GM23338 (cell line): ENCODE results near the gene RBBP4. TPM values are rescaled to one million over a fixed set of nuclear protein-coding genes. Genes with fewer than 3 reads are reported as not detected.

Source experiments
- ATAC-seq: fragments of 200-7000 bp; cut with Tn5 transposase; 3 replicates; pipeline ENCODE4 v1.9.1; 2020
- DNase-seq: peaks from one replicate; pipeline ENCODE4 v3.0.0-alpha.2; 2015; ENCODE audit warnings: low spot score
- H2AFZ ChIP-seq: fragments of 200-600 bp; sonication (generic); 2 replicates; pipeline ENCODE4 v1.8.0; 2016; ENCODE audit warnings: antibody characterized with exemption, mild to moderate bottlenecking, moderate library complexity
- H3F3A ChIP-seq: fragments of 200-600 bp; sonication (generic); replicated peaks from 2 replicates; pipeline ENCODE4 v1.8.0; 2017; ENCODE audit warnings: antibody characterized with exemption, mixed run types, low read depth
- H3K27ac ChIP-seq: fragments of 200-600 bp; sonication (generic); 2 replicates; pipeline ENCODE4 v1.6.1; 2016; ENCODE audit warnings: low read depth
- H3K27me3 ChIP-seq: fragments of 200-600 bp; sonication (generic); 2 replicates; pipeline ENCODE4 v1.8.0; 2016; ENCODE audit warnings: mild to moderate bottlenecking, mixed run types, moderate library complexity; ENCODE audit not compliant: insufficient read depth
- H3K36me3 ChIP-seq: fragments of 200-600 bp; sonication (generic); 2 replicates; pipeline ENCODE4 v1.8.0; 2016; ENCODE audit warnings: mild to moderate bottlenecking; ENCODE audit not compliant: insufficient read depth
- H3K4me1 ChIP-seq: fragments of 200-600 bp; sonication (generic); 2 replicates; pipeline ENCODE4 v1.8.0; 2016; ENCODE audit warnings: mild to moderate bottlenecking, moderate library complexity; ENCODE audit not compliant: insufficient read depth
- H3K4me2 ChIP-seq: fragments of 200-600 bp; sonication (generic); 2 replicates; pipeline ENCODE4 v1.7.1; 2017; ENCODE audit warnings: mixed run types
- H3K4me3 ChIP-seq: fragments of 200-600 bp; sonication (generic); 2 replicates; pipeline ENCODE4 v1.6.1; 2016; ENCODE audit warnings: mixed run types
- H3K79me2 ChIP-seq: fragments of 200-600 bp; sonication (generic); replicated peaks from 2 replicates; pipeline ENCODE4 v1.8.0; 2017; ENCODE audit warnings: mild to moderate bottlenecking; ENCODE audit not compliant: insufficient read depth
- H3K9me2 ChIP-seq: fragments of 200-600 bp; sonication (generic); 2 replicates; pipeline ENCODE4 v1.8.0; 2017; ENCODE audit not compliant: insufficient read depth
- H4K20me1 ChIP-seq: fragments of 200-600 bp; sonication (generic); replicated peaks from 2 replicates; pipeline ENCODE4 v1.8.0; 2017; ENCODE audit warnings: mild to moderate bottlenecking; ENCODE audit not compliant: insufficient read depth
- H3K27ac Mint-ChIP-seq: 2 replicates; pipeline ENCODE4 v1.8.0; 2020; ENCODE audit warnings: inconsistent platforms, mild to moderate bottlenecking, moderate library complexity, mixed read lengths
- H3K27me3 Mint-ChIP-seq: 3 replicates; pipeline ENCODE4 v1.8.0; 2022; ENCODE audit warnings: low read depth, mild to moderate bottlenecking, moderate library complexity, mixed read lengths, inconsistent platforms; ENCODE audit not compliant: insufficient read depth, poor library complexity
- H3K36me3 Mint-ChIP-seq: 3 replicates; pipeline ENCODE4 v1.8.0; 2021; ENCODE audit warnings: low read depth, mild to moderate bottlenecking, inconsistent platforms, moderate library complexity, mixed read lengths
- H3K4me1 Mint-ChIP-seq: 3 replicates; pipeline ENCODE4 v1.8.0; 2020; ENCODE audit warnings: mild to moderate bottlenecking, inconsistent platforms, mixed read lengths
- H3K4me3 Mint-ChIP-seq: 3 replicates; pipeline ENCODE4 v1.8.0; 2021; ENCODE audit warnings: moderate library complexity, mild to moderate bottlenecking, inconsistent platforms, mixed read lengths
- H3K9me3 Mint-ChIP-seq: 3 replicates; pipeline ENCODE4 v1.8.0; 2020; ENCODE audit warnings: moderate library complexity, mild to moderate bottlenecking, inconsistent platforms, mixed read lengths
- CREB1 ChIP-seq: fragments of 250-450 bp; sonication (Bioruptor Pico); IDR thresholded peaks from 2 replicates; pipeline ENCODE4 v1.5.0; 2020; ENCODE audit warnings: low read depth, mild to moderate bottlenecking, moderate library complexity
- EZH2 ChIP-seq: fragments of 200-600 bp; sonication (generic); IDR thresholded peaks from one replicate; pipeline ENCODE4 v1.8.0; 2017; ENCODE audit warnings: antibody characterized with exemption, mild to moderate bottlenecking, low read depth; ENCODE audit not compliant: unreplicated experiment
- EZH2phosphoT487 ChIP-seq: fragments of 200-600 bp; sonication (generic); IDR thresholded peaks from one replicate; pipeline ENCODE4 v1.8.1; 2018; ENCODE audit warnings: antibody characterized with exemption; ENCODE audit not compliant: unreplicated experiment
- POLR2AphosphoS5 ChIP-seq: IDR thresholded peaks from 2 replicates; pipeline ENCODE4 v1.6.1; 2016; ENCODE audit warnings: antibody characterized with exemption, low read depth
- STAT1 ChIP-seq: IDR thresholded peaks from one replicate; pipeline ENCODE4 v1.6.1; 2016; ENCODE audit warnings: antibody characterized with exemption; ENCODE audit not compliant: unreplicated experiment
- ZNF331 ChIP-seq: fragments of 250-450 bp; sonication (Bioruptor Pico); IDR thresholded peaks from 2 replicates; pipeline ENCODE4 v1.5.0; 2020; ENCODE audit warnings: low read depth, mild to moderate bottlenecking, moderate library complexity
- polyA plus RNA-seq: library from polyadenylated mRNA; unstranded; fragments of >200 nt; fragmentation: Nextera tagmentation; extraction: Ambion mirVana; gene quantifications from 2 replicates; pipeline ENCODE4 v1.2.1, GENCODE V29; 2016
- total RNA-seq: library from RNA; depleted of rRNA; stranded (reverse); fragments of >200 nt; shearing (Covaris generic); gene quantifications from 2 replicates; pipeline ENCODE4 v1.2.3, GENCODE V29; 2014
- TF ChIP-seq, protein P1 (sequence below): fragments of 250-450 bp; sonication (Bioruptor Pico); IDR thresholded peaks from 2 replicates; pipeline ENCODE4 v1.5.0; 2020; ENCODE audit warnings: mild to moderate bottlenecking, moderate library complexity
- TF ChIP-seq, protein P2 (sequence below), 2 experiments: fragments of 200-600 bp in 1 of 2; sonication (generic) in 1 of 2; conservative IDR thresholded peaks; 2 replicates each; pipeline versions ENCODE4 v1.5.1 to v1.6.1; 2016 to 2017; ENCODE audit warnings: antibody characterized with exemption in 2 of 2, low read depth in 2 of 2, mild to moderate bottlenecking in 2 of 2, moderate library complexity in 1 of 2

Gene RBBP4
- total and polyA plus RNA-seq, 2 experiments from 2014 or later, result 262 to 312 TPM

DNA sequence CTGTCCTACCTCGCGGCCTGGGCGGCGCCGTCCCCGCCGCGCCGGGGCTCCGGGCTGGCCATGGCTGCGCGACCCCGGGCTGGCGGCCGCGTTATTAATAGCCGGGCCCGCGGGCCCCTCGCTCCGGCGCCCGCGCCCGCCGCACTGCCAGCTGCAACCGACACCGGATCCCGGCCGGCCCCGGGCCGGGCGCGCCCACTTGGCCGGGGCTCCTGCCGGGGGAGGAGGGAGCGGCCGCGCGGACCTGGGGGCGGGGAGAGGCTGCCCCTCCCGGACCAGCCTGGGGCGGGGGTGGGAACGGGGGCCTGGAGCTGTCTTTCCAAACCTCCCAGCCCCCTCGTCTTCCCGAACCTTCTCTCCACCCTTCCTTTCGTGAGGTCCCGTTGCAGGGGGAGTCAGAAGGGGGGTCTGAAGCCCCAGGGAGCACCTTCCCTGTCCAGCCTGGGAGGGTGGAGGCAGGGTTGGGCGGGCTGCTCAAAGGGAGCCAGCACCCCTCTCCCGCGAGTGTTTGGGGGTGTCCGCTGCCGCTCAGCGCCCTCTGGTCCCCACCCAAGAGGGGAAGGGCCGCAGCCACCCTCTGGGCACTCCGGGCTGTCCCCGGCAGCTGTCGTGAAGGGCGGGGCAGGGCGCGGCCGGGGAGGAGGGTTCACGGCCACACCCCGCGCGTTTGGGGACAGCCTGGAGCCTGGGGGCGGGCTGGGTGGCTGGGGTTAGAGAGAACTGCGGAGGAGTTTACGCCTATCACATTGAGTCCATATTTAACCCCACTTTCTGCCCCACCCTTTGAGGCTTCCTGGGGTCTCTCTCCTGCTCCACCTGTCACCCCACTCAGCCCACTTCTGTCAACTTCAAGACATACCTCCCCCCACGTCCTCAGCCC is 51.8 kb downstream of the RBBP4 start, which contains the start of gene SYNC:
Gene SYNC (minus strand): TSS at position 172 of the 880 bp plus-strand sequence. CDS start 110 bp downstream, at position 62.
- peak within 1 kb of the TSS; percentile 97 for H3K4me2 ChIP-seq
- peak; percentile 51 for DNase-seq

More for the DNA sequence above, 51.8 kb downstream of the RBBP4 start, which contains the start of gene SYNC:
- Mint-ChIP-seq H3K4me1 (peaks cover 12% of the 10 kb centered on the region), H3K4me3 (peak within 1 kb of the TSS; percentile 63), H3K27ac (no peak within 1 kb of the TSS), H3K9me3 (no peaks in the 10 kb centered on the region), H3K36me3 (no peaks in the 10 kb centered on the region; the same call in 2 of the 3 replicates), H3K27me3 (peaks cover 34% of the 10 kb centered on the region)
- H3K27ac ChIP-seq, result no peak within 1 kb of the TSS
- H3K36me3 ChIP-seq, result no peaks in the 10 kb centered on the region
- H3K27me3 ChIP-seq, result peaks cover 39% of the 10 kb centered on the region
- peak; percentile 32 for ATAC-seq
- peak within 1 kb of the TSS; percentile 85 for H2AFZ ChIP-seq
- peaks cover 11% of the 10 kb centered on the region; the same call in 1 of the 2 replicates for H3F3A ChIP-seq
- TF ChIP-seq, protein P1, sequence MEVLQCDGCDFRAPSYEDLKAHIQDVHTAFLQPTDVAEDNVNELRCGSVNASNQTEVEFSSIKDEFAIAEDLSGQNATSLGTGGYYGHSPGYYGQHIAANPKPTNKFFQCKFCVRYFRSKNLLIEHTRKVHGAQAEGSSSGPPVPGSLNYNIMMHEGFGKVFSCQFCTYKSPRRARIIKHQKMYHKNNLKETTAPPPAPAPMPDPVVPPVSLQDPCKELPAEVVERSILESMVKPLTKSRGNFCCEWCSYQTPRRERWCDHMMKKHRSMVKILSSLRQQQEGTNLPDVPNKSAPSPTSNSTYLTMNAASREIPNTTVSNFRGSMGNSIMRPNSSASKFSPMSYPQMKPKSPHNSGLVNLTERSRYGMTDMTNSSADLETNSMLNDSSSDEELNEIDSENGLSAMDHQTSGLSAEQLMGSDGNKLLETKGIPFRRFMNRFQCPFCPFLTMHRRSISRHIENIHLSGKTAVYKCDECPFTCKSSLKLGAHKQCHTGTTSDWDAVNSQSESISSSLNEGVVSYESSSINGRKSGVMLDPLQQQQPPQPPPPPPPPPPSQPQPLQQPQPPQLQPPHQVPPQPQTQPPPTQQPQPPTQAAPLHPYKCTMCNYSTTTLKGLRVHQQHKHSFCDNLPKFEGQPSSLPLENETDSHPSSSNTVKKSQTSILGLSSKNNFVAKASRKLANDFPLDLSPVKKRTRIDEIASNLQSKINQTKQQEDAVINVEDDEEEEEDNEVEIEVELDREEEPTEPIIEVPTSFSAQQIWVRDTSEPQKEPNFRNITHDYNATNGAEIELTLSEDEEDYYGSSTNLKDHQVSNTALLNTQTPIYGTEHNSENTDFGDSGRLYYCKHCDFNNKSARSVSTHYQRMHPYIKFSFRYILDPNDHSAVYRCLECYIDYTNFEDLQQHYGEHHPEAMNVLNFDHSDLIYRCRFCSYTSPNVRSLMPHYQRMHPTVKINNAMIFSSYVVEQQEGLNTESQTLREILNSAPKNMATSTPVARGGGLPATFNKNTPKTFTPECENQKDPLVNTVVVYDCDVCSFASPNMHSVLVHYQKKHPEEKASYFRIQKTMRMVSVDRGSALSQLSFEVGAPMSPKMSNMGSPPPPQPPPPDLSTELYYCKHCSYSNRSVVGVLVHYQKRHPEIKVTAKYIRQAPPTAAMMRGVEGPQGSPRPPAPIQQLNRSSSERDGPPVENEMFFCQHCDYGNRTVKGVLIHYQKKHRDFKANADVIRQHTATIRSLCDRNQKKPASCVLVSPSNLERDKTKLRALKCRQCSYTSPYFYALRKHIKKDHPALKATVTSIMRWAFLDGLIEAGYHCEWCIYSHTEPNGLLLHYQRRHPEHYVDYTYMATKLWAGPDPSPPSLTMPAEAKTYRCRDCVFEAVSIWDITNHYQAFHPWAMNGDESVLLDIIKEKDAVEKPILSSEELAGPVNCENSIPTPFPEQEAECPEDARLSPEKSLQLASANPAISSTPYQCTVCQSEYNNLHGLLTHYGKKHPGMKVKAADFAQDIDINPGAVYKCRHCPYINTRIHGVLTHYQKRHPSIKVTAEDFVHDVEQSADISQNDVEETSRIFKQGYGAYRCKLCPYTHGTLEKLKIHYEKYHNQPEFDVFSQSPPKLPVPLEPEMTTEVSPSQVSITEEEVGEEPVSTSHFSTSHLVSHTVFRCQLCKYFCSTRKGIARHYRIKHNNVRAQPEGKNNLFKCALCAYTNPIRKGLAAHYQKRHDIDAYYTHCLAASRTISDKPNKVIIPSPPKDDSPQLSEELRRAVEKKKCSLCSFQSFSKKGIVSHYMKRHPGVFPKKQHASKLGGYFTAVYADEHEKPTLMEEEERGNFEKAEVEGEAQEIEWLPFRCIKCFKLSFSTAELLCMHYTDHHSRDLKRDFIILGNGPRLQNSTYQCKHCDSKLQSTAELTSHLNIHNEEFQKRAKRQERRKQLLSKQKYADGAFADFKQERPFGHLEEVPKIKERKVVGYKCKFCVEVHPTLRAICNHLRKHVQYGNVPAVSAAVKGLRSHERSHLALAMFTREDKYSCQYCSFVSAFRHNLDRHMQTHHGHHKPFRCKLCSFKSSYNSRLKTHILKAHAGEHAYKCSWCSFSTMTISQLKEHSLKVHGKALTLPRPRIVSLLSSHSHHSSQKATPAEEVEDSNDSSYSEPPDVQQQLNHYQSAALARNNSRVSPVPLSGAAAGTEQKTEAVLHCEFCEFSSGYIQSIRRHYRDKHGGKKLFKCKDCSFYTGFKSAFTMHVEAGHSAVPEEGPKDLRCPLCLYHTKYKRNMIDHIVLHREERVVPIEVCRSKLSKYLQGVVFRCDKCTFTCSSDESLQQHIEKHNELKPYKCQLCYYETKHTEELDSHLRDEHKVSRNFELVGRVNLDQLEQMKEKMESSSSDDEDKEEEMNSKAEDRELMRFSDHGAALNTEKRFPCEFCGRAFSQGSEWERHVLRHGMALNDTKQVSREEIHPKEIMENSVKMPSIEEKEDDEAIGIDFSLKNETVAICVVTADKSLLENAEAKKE (CRISPR knock-in tag), result no peak
- TF ChIP-seq POLR2AphosphoS5 (no peak), STAT1 (no peak), EZH2 (no peak), CREB1 (CRISPR knock-in tag) (no peak), EZH2phosphoT487 (no peak), ZNF331 (CRISPR knock-in tag) (no peak)
- TF ChIP-seq, protein P2, sequence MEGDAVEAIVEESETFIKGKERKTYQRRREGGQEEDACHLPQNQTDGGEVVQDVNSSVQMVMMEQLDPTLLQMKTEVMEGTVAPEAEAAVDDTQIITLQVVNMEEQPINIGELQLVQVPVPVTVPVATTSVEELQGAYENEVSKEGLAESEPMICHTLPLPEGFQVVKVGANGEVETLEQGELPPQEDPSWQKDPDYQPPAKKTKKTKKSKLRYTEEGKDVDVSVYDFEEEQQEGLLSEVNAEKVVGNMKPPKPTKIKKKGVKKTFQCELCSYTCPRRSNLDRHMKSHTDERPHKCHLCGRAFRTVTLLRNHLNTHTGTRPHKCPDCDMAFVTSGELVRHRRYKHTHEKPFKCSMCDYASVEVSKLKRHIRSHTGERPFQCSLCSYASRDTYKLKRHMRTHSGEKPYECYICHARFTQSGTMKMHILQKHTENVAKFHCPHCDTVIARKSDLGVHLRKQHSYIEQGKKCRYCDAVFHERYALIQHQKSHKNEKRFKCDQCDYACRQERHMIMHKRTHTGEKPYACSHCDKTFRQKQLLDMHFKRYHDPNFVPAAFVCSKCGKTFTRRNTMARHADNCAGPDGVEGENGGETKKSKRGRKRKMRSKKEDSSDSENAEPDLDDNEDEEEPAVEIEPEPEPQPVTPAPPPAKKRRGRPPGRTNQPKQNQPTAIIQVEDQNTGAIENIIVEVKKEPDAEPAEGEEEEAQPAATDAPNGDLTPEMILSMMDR (conservative IDR thresholded peaks at IDR 0.05; ENCODE audit: low read depth in 2 of 2), result no peak
- H3K4me1 ChIP-seq, result peaks cover 9% of the 10 kb centered on the region
- H3K79me2 ChIP-seq, result no peaks in the 10 kb centered on the region
- H3K9me2 ChIP-seq, result no peaks in the 10 kb centered on the region
- no peaks in the 10 kb centered on the region; the same call in 1 of the 2 replicates for H4K20me1 ChIP-seq
- peak within 1 kb of the TSS; percentile 75 for H3K4me3 ChIP-seq
